ENCODE measurements around the gene TNFRSF8.

Gene TNFRSF8

DNA sequence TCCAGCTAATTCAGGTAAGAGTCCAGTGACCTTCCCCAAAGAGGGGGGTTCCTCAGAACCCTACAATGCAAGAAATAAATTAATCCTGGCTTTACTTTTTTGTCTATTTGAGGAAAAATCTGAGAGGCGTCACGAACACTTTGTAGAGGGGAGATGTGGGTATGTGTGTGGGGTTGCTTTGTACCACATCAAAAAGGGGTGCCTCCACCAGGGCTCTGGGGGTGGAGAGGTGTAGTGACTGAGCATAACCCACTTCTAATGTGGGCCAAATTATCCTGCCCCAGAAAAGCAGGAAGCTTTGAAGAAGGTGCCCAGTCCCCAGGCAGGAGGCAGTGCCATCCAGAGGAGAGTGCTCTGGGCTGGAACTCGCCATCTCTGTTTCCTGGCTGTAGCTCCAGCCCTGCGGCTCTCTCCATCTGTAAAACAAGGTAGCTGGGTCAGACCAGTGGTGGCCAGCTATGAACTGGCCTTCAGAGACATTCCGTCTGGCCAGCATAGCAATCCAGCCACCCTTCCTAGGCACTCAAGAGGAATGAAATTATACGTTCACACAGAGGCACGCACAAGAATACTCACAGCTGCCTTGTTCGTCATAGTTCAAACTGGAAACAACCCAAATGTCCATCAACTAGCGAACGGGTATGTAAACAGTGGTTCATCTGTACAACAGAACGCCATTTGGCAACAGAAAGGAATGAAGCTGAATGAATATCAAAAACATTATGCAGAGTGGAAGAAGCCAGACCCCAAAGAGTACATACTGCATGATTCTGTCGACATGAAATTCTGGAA is 58.3 kb downstream of the TNFRSF8 start:
- no peak for DNase-seq (ENCODE audit: low read depth)

DNA sequence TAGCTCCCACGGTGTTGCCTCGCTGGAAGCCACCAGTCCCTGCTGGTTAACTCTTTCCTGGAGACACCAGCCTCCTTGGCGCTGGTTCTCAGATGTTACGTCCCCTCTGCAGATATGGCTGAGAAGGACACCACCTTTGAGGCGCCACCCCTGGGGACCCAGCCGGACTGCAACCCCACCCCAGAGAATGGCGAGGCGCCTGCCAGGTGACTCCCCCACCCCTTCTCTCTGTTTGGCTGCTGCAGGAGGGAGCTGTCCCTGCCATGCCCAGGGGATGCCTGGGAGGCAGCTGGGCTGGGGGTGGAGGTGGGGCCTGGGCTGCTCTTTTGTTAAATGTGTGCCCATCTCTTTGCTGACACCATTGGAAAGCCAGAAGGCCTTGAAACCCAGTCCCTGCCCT is 60.1 kb downstream of the TNFRSF8 start:
- no peak for DNase-seq (ENCODE audit: low read depth)

DNA sequence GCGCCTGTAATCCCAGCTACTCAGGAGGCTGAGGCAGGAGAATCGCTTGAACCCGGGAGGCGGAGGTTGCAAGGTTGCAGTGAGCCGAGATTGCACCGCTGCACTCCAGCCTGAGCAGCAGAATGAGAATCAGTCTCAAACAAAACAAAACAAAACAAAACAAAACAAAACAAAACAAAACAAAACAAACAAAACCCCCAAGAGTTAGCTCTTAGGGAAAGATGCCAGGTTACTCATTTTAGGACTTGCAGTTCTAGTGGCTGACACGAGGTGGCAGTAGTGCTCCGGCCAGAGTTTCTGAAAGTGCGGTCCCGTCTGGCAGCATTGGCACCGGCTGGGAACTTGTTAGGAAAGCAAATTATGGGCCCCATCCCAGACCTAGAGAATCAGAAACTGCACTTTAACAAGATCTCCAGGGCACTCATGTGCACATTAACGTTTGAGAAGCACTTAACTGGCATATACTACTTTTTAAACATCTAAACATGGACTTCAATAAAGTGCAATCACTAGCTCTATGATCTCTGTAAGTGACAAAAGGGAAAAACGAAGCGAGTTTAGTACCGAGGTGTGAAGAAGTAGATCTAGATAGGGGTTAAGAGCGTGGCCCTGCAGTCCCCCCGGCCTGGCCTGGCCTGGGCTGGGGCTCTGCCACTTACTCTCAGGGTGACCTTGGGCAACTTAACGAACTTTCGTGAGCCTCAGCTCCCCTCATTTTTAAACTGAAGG is 61.8 kb downstream of the TNFRSF8 start:
- DNase-seq (ENCODE audit: low read depth) = peak; percentile 73

DNA sequence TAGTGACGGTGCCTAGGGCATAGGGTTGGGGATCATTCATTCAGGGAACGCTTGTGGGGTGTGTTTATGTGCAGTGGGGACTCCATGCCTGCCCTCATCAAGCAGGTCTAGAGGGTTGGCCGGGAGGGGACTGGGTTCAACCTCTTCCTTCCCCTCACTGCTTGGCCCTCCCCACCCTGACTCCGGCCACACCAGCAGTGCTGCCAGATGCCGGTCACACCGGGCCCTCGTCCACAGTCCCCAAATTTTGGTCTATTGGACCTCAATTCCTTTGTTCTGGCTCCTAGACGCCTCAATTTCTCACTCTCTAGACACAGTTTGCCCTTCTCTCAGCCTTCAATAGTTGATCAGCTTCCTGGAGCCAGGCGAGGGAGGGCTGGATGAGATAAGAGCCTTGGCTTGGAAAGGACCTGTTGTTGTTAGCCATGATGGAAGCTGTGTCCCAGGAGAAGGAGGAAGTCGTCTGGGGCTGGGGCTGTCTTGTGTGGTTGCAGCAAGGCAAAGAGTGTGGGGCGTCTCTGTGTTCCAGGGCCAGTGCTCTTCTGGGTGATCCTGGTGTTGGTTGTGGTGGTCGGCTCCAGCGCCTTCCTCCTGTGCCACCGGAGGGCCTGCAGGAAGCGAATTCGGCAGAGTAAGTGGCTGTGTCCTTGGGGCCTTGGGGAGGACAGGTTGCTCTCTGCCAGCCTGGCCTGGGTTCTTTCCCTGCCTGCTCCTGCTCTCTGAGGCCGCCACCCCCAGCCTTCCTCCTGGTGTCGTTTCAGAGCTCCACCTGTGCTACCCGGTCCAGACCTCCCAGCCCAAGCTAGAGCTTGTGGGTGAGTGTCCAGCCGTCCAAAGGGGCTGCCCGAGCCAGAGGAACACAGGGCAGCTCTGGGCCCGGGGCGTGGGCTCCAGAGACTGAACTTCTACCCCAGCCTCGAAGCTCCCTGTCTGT is 62.6 kb downstream of the TNFRSF8 start:
- no peak for DNase-seq (ENCODE audit: low read depth)

DNA sequence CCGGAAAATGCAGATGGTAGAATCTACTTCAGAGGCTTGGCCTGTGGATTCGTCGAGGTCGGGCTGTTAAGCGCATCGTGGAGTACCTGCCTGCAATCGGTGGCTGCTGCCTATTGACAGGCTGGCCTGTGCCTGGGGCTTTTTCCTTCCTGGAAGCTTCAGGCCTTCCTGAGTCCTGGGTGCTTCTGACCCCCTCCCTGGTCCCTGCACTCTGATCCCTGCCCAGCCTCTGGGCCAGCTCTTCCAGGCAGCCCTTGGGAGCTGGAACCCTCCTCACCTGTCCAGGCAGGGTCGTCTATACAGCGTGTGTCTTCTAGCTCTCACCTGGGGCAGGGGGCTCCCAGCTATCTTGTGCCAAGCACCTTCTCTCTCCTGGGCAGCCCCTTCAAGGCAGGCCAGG is 63.7 kb downstream of the TNFRSF8 start:
- DNase-seq (ENCODE audit: low read depth) = no peak

DNA sequence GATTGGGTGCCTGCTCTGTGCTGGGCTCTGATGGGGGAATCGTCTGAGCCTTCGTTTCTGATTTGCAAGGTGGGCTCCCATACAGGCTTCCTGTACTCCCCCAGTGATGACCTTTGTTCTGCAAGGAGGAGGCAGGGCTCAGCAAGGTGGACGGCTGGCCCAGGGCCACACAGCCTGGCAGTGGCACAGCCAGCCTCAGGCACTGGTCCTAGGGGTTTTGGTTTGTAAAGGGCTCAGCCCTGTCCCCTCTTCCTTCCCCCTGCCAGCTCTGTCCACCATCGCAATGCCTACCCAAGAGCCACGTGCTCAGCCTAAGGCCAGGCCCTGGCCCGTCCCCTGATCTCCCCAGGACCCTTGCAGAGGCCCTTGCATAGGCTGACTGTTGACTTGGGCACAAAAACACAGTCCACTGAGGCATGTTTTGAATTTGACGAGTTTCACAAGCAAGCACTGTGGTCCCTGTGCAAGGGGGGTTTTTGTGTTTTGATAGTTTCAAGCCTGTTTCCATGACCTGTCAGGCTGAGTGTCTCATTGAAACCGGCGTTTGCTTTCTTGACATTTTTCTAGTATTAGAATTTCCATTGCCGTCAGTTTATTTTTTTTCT is 64.2 kb downstream of the TNFRSF8 start:
- no peak for DNase-seq (ENCODE audit: low read depth)

DNA sequence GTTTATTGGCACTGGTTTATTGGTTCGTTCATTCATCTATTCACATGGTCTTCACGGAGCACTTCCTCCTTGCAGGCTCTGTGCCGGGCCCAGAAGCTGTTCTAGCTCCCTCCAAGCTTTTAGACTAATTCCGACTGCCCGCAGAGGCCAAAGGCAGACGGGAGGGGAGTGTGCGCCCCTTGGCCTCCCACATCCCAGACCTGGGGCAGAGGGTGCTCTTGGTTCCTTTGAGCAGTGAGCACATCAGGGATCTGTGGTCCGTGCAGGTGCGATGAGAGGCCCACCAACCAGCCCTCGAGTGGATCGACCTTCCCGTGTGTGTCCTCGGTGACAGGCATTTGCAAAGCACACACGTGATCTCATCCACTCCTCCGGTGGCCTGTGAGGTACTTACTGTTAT is 65.0 kb downstream of the TNFRSF8 start:
- DNase-seq (ENCODE audit: low read depth) = no peak

DNA sequence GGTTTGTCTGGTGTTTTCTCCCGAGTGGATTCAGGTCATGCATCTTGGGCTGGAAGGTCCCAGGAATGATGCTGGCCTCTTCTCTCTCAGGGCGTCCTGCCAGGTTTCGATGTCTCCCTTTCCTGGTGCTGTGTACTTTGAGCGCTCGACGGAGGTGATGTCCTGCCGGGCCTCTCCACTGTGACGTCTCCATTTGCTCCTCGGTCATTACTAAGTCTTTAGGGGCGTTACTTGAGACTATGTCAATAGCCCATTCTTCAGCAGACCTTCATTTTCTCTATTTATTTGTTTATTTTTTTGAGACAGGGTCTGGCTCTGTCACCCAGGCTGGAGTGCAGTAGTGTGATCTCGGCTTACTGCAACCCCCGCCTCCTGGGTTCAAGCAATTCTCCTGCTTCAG is 66.5 kb downstream of the TNFRSF8 start:
- no peak for DNase-seq (ENCODE audit: low read depth)

DNA sequence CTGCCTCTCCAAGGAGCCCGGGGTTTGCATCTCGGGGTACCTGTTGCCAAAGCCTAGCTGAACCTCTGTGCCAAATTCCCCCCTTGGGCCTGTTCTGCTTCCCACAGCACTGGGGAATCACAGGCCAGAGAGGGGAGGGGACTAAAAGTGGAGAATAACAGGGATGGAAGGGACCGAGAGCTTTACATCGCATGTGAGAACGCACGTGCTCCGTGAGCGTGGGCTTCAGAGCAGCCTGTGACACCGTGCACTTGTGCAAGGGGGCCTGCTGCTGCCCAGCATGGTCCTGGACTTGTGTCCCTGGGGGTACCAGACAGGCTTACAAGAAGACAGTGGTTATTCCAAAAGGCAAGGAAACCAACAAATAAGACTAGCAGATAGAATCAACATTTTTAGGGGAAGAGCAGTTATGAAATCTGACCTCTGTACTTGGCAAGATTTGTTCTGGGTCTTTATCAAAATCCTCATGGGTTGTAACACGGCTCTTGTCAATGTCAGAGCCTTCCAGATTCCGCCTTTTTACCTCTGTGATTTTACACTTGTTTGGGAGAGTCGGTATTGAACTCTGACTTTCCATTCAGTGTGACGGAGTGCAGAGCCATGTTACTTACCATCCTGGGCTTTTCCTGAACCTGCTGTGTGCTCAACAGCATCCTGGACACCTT is 67.5 kb downstream of the TNFRSF8 start:
- DNase-seq (ENCODE audit: low read depth) = no peak

DNA sequence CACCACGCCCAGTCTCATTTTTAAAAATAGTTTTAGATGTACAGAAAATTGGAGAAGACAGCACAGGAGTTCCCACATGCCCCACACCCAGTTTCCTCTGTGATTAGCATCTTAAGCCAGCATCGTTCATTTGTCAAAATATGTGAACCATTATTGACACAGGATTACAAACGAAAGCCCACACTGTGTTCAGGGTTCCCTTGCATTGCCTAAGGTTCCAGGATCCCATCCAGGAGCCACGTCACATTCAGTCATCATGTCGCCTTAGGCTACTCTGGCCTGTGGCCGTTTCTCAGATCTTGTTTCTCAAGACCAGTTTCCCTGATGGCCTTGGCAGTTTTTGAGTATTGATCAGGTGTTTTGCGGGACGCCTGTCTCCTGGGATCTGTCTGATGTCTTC is 69.0 kb downstream of the TNFRSF8 start:
- DNase-seq (ENCODE audit: low read depth) = no peak

DNA sequence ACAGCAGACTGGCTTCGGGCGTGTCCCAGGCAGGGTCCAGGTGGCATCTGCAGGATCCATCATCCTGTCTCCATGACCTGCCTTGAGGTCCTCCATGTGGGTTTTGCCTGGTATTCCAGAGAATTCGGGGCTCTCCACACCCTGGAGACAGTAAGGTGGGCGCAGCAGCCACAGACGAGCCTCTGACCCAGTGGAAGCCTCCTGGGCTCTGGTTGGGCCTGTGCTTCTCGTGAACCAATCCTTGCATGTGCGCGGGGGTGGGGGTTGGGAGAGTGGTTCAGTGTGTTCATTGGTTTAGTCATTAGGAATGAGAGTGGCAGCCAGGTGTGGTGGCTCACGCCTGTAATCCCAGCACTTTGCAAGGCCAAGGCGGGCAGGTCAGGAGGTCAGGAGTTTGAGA is 71.6 kb downstream of the TNFRSF8 start:
- DNase-seq (ENCODE audit: low read depth) = no peak

DNA sequence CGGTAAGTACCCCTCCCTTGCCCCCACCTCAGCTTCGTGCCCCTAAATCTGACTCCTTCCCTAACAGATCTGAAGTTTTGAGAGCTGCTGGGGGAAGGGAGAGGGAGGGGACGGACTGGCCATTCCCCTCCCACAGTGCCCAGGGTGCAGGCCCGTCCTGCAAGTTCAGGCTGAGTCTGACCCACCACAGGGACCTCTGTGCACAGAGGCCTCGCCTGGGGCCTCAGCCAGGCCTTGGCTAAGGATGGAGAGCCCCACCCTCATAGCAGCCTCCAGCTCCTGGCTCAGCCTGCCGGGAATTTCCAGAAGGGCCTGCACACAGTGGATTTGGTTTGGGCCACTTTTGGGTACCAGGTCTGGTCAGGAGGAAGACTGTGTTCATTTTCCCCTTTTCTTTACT is 72.5 kb downstream of the TNFRSF8 start:
- no peak for DNase-seq (ENCODE audit: low read depth)

DNA sequence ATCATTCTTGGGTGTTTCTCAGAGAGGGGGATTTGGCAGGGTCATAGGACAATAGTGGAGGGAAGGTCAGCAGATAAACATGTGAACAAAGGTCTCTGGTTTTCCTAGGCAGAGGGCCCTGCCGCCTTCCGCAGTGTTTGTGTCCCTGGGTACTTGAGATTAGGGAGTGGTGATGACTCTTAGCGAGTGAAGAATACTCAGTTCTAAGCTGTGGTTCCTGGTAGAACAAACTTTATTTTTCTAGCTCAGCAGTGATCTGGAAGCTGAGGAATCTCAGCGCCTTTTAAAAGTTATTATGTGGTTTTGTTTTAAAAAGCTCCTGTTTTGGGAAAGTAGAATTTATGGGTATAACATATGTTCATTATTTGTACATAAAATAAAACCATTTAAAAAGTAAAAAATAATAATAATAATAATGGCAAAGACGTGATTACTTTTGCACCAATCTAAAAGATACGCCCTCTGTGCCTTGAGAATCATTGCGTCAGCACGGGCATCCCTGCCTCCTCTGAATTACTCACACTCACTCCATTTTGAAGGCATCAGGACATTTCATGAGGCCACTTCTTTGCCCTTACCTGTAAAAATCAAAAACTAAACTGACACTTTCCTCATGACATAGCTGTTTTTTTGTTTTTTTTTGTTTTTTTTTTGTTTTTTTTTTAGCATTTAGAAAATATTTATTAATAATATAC is 74.0 kb downstream of the TNFRSF8 start:
- no peak for DNase-seq (ENCODE audit: low read depth)

DNA sequence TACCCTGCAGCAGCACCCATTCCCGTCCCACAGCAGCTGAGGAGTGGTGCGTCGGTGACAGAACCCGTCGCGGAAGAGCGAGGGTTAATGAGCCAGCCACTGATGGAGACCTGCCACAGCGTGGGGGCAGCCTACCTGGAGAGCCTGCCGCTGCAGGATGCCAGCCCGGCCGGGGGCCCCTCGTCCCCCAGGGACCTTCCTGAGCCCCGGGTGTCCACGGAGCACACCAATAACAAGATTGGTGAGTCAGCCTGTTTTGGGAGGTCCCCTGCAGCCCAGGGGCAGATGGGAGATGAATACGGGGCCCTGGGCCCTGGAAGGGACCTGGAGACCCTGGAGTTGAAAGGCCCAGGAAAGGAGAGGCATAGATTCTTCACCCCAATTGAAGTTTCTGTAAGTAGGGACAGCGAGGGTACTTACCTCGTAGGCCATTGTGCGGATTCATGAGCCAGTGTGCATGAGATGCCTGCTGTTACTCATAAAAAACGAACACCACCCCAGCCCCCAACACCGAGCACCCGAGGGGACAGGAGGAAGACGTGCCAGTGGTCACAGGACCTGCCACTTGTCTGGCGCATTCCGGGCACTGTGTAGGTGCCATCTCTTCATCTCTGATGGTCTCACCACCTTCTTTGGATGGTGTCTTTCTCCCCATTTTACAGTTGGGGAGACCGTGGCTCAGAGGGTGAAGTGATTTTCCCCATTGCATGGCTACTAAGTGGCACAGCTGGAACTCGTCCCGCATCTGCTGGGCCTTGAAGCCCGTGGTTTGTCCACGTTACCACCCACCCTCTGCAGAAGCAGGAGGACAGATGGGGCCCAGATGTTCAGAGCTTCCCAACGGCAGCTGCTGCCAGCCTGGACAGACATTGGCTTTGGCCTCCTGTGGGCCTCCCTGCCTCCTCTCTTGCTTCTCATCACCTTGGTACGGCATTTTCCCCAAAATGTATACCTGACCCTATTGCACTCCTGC is 75.4 kb downstream of the TNFRSF8 start:
- no peak for DNase-seq (ENCODE audit: low read depth)

DNA sequence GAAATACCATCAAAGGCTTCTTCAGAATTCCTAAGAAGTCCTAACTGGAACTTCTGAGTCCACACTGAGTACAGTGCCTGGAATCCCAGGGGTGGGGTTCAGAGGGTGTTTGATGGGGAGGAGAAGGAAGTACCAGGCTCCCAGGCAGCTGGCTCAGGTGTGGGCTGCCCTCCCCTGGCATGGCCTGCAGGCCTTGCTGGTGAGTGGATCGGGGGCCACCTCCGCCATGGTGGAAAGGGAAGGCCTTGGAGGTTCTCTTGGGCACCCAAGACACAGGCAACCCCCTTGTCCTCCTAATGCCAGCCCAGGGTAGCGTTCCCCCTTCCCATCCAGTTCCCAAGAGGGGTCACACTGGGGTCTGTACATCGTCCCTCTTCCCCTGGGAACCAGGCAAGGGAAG is 76.9 kb downstream of the TNFRSF8 start:
- no peak for DNase-seq (ENCODE audit: low read depth)

DNA sequence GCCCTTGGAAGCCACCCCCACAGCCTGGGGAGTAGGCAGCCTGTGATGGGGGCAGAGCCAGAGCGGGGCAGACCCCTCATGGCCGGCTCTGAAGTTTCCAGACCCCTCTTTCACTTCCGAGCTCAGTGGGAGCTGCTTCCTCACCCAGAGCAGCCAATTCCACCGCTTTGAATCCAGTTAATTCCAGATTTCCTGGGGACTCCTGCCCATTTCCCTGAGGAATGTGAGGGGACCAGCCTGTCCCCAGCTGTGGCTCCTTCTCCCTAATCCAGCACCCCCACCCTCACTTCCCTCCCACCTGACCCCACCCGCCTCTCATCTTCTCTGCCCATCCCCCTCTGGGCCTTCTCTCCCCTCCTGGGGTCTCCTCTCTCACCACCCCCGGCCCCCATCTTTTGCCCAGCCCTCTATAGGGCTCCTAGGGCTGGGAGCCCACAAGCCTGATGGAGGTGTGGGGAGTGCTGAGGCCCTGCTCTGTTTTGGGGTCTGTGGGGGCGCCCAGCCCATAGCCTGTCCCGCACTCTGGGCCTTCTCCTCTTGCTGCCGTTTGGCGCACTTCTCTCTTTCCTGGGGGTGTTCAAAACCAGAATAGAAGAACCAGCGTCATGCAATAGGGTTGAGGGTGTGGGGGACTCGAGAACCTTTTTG is 77.5 kb downstream of the TNFRSF8 start:
- no peak for DNase-seq (ENCODE audit: low read depth)

DNA sequence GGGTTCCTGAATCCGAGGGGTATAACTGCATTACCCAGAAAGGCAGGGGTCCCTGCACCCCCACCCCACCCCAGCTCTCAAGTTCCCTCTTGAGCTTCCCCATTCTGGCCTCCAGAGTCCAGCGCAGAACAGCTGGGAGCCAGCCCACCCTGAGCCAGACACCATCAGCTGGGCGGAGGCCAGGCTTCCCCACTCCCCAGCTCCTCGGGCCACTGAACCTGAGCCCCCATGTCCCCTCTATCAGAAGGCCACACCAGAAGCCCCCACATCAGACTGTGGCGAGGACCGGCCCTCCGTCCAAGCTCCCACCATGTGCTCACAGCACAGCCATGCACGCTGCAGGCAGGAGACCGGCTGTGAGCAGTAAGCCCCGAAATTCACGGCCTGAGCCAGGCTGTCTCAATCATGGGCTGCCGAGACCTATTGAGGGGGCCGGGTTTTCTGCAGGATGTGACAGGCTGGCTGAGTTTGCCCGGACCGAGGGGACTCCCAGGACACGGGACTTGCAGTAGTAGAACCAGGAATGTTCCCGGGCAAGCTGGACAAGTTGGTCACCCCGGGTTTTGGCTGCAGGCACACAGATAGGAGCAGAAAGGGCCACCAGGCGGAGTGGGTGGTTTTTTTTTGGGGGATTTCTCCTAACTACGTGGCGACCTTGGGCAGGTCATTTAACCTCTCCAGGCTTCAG is 78.2 kb downstream of the TNFRSF8 start:
- DNase-seq (ENCODE audit: low read depth) = no peak

DNA sequence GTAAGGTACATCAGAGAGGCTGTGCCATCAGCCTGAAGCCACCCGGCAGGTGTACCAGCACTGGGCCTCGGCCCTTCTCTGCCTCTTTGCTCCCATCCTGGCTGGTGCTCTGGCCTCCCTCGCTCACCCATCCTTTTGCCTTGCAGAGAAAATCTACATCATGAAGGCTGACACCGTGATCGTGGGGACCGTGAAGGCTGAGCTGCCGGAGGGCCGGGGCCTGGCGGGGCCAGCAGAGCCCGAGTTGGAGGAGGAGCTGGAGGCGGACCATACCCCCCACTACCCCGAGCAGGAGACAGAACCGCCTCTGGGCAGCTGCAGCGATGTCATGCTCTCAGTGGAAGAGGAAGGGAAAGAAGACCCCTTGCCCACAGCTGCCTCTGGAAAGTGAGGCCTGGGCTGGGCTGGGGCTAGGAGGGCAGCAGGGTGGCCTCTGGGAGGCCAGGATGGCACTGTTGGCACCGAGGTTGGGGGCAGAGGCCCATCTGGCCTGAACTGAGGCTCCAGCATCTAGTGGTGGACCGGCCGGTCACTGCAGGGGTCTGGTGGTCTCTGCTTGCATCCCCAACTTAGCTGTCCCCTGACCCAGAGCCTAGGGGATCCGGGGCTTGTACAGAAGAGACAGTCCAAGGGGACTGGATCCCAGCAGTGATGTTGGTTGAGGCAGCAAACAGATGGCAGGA is 79.2 kb downstream of the TNFRSF8 start:
- no peak for DNase-seq (ENCODE audit: low read depth)

Measured in activated T-cell treated with anti-CD3 and anti-CD28 coated beads for 1 hour (primary cell).